K562 (cell line): ENCODE results near the gene TRAF3IP1. TPM values are rescaled to one million over a fixed set of nuclear protein-coding genes. Genes with fewer than 3 reads are reported as not detected.

Source experiments
- ATAC-seq: fragments of 200-7000 bp; cut with Tn5 transposase; 3 replicates; pipeline ENCODE4 v1.9.1; 2020; ENCODE audit warnings: moderate library complexity
- BruUV-seq: library from RNA; stranded (reverse); fragments of 400-500 nt; replicated peaks from 2 replicates; lab custom pipeline; 2021; lab: Mats Ljungman, UMichigan
- CTCF ChIA-PET: fragments of 300-600 bp; formaldehyde crosslinking; extraction: SDS; loops from one replicate; lab custom pipeline; 2021; ENCODE audit warnings: low intra/inter-chr PET ratio; lab: Yijun Ruan, JAX
- POLR2A ChIA-PET: fragments of 300-600, 350-650 bp; sonication (Branson Sonifier 250); formaldehyde crosslinking; extraction: SDS; loops from one replicate; lab custom pipeline; 2021; ENCODE audit warnings: antibody characterized with exemption, inconsistent platforms; lab: Yijun Ruan, JAX
- DNase-seq, 4 experiments: peaks; one replicate each; pipeline versions ENCODE4 v3.0.0 to v3.0.0-alpha.2; 2011 to 2018; ENCODE audit warnings: low spot score in 3 of 4, mixed read lengths in 3 of 4; ENCODE audit errors: extremely low read depth in 1 of 4
- FAIRE-seq: peaks from 2 replicates; lab custom pipeline; 2011; peaks lifted over from hg19 to GRCh38; lab: Jason Lieb, UNC
- H2AFZ ChIP-seq: 2 replicates; pipeline ENCODE4 v1.6.0; 2011; ENCODE audit warnings: low read depth, low read length, control low read depth, inconsistent platforms
- H3K27ac ChIP-seq: fragments of 200-600 bp; 3 replicates; pipeline ENCODE4 v1.8.0; 2011; ENCODE audit warnings: low read depth, mild to moderate bottlenecking, control low read depth, inconsistent platforms, low read length, moderate library complexity, mixed read lengths; ENCODE audit errors: extremely low read depth
- H3K27me3 ChIP-seq, 2 experiments: fragments of 300-600 bp in 1 of 2; 2 replicates in 1 of 2; 3 replicates in 1 of 2; pipeline versions ENCODE4 v1.6.0 to v1.8.0; 2011; ENCODE audit warnings: inconsistent platforms in 2 of 2, low read length in 2 of 2, mild to moderate bottlenecking in 1 of 2, mixed read lengths in 1 of 2, moderate library complexity in 1 of 2; ENCODE audit not compliant: control insufficient read depth in 2 of 2, insufficient read depth in 2 of 2
- H3K36me3 ChIP-seq: fragments of 300-600 bp; 3 replicates; pipeline ENCODE4 v1.8.0; 2011; ENCODE audit warnings: mild to moderate bottlenecking, low read length, inconsistent platforms; ENCODE audit not compliant: control insufficient read depth, insufficient read depth
- H3K4me1 ChIP-seq, 2 experiments: fragments of 200-600 bp in 1 of 2; replicated peaks in 1 of 2; 2 replicates in 1 of 2; 3 replicates in 1 of 2; pipeline versions ENCODE4 v1.5.1 to v1.8.0; 2011; ENCODE audit warnings: inconsistent platforms in 2 of 2, low read length in 2 of 2, mild to moderate bottlenecking in 1 of 2, mixed read lengths in 1 of 2, moderate library complexity in 1 of 2; ENCODE audit not compliant: control insufficient read depth in 2 of 2, insufficient read depth in 2 of 2
- H3K4me2 ChIP-seq: 2 replicates; pipeline ENCODE4 v1.6.1; 2011; ENCODE audit warnings: low read length, control low read depth, inconsistent platforms, mixed read lengths; ENCODE audit not compliant: insufficient read depth
- H3K4me3 ChIP-seq: fragments of 200-600 bp; sonication (generic), shearing (Covaris generic); 2 replicates; pipeline ENCODE4 v1.5.1; 2016; ENCODE audit warnings: control low read depth, inconsistent platforms
- H3K79me2 ChIP-seq: fragments of 200-600 bp; 3 replicates; pipeline ENCODE4 v1.8.0; 2011; ENCODE audit warnings: low read length, inconsistent platforms; ENCODE audit not compliant: control insufficient read depth, insufficient read depth
- H3K9ac ChIP-seq, 2 experiments: 2 replicates each; pipeline versions ENCODE4 v1.6.0 to v1.6.1; 2011; ENCODE audit warnings: low read depth in 2 of 2, low read length in 2 of 2, control low read depth in 1 of 2, inconsistent platforms in 1 of 2, mild to moderate bottlenecking in 1 of 2, mixed read lengths in 1 of 2; ENCODE audit not compliant: insufficient read depth in 1 of 2
- H3K9me1 ChIP-seq: one replicate; pipeline ENCODE4 v1.6.0; 2011; ENCODE audit warnings: inconsistent platforms, mild to moderate bottlenecking, low read length, moderate library complexity; ENCODE audit not compliant: control insufficient read depth, insufficient read depth
- H3K9me3 ChIP-seq: replicated peaks from 2 replicates; pipeline ENCODE4 v1.5.1; 2011; ENCODE audit warnings: low read depth, low read length, inconsistent platforms; ENCODE audit not compliant: control insufficient read depth, insufficient read depth
- H4K20me1 ChIP-seq: replicated peaks from 2 replicates; pipeline ENCODE4 v1.6.1; 2011; ENCODE audit warnings: low read length, inconsistent platforms, mixed read lengths; ENCODE audit not compliant: control insufficient read depth, insufficient read depth
- CREB3L1 ChIP-seq: fragments of 450-650 bp; IDR thresholded peaks from 2 replicates; pipeline ENCODE4 v1.6.1; 2014; ENCODE audit warnings: low read depth, mild to moderate bottlenecking, moderate library complexity, borderline replicate concordance
- HES1 ChIP-seq: fragments of 450-650 bp; IDR thresholded peaks from 2 replicates; pipeline ENCODE4 v1.6.1; 2016; ENCODE audit warnings: low read depth, mild to moderate bottlenecking, moderate library complexity
- KLF10 ChIP-seq: fragments of 250-450 bp; sonication (Bioruptor Pico); IDR thresholded peaks from 2 replicates; pipeline ENCODE4 v1.6.1; 2021; ENCODE audit warnings: matching md5 sums
- MTF1 ChIP-seq: fragments of 250-450 bp; sonication (Bioruptor Pico); IDR thresholded peaks from 2 replicates; pipeline ENCODE4 v1.9.0; 2021; ENCODE audit warnings: moderate library complexity, mild to moderate bottlenecking, inconsistent platforms, borderline replicate concordance
- OTX1 ChIP-seq: fragments of 450-650 bp; formaldehyde crosslinking; IDR thresholded peaks from 2 replicates; pipeline ENCODE4 v1.4.0; 2022; ENCODE audit warnings: mild to moderate bottlenecking
- POLR2AphosphoS2 ChIP-seq: IDR thresholded peaks from 2 replicates; pipeline ENCODE4 v1.6.1; 2012; ENCODE audit warnings: low read length, improper control_type of control experiment
- RB1 ChIP-seq: fragments of 450-650 bp; IDR thresholded peaks from 2 replicates; pipeline ENCODE4 v1.6.1; 2017; ENCODE audit warnings: low read depth, mild to moderate bottlenecking
- TCFL5 ChIP-seq: fragments of 250-450 bp; sonication (Bioruptor Pico); conservative IDR thresholded peaks from 2 replicates; pipeline ENCODE4 v1.6.1; 2021; ENCODE audit warnings: mild to moderate bottlenecking, moderate library complexity, matching md5 sums
- ZNF395 ChIP-seq: fragments of 200-800 bp; sonication (Bioruptor generic); IDR thresholded peaks from 2 replicates; pipeline ENCODE4 v1.6.1; 2017; ENCODE audit warnings: missing genetic modification characterization, missing compliant biosample characterization
- ZSCAN32 ChIP-seq: fragments of 450-650 bp; formaldehyde crosslinking; IDR thresholded peaks from 2 replicates; pipeline ENCODE4 v1.4.0; 2020; ENCODE audit warnings: mild to moderate bottlenecking, moderate library complexity
- WGBS: fragments of 100-300 bp; shearing (Covaris generic); methylation state at CpG from one replicate; pipeline ENCODE4 v1.1.6; 2016; ENCODE audit warnings: low coverage, mixed read lengths; ENCODE audit not compliant: insufficient coverage; ENCODE audit errors: missing lambda C conversion rate; 5-methylcytosine and 5-hydroxymethylcytosine counted together
- in situ Hi-C: fragments of 300-500 bp; cut with MboI; formaldehyde crosslinking; loops from 4 replicates; pipeline ENCODE4 v1.15.0; 2018; ENCODE audit warnings: inconsistent platforms, mixed read lengths
- intact Hi-C: fragments of 100-400 bp; cut with micrococcal nuclease; formaldehyde crosslinking; loops from 2 replicates; pipeline ENCODE4 v1.14.2; 2022
- polyA plus RNA-seq, 8 experiments: library from polyadenylated mRNA; depleted of rRNA in 4 of 8; stranded (reverse) in 5 of 8; unstranded in 3 of 8; fragments of >200 nt; fragmentation: Nextera tagmentation in 2 of 8; fragmentation: Illumina TruSeq in 1 of 8; extraction: Ambion mirVana in 2 of 8; extraction: Trizol in 1 of 8; gene quantifications; 2 replicates each; pipeline versions ENCODE4 v1.2.1 to v1.2.3, GENCODE V29; 2011 to 2014; ENCODE audit warnings: inconsistent platforms in 1 of 8, missing spikeins in 1 of 8
- total RNA-seq, 7 experiments: library from RNA; depleted of rRNA in 6 of 7; stranded (reverse); fragments of >200 nt in 6 of 7; fragmentation: Illumina TruSeq in 2 of 7; extraction: Trizol in 2 of 7; gene quantifications; 2 replicates each; pipeline versions ENCODE4 v1.2.1 to v1.2.3, GENCODE V29; 2011 to 2021; ENCODE audit warnings: low replicate concordance in 1 of 7

The TRAF3IP1 gene
- total and polyA plus RNA-seq, 9 of the 15 experiments (the other 6 are each of a cell fraction or from before 2014, with no cell fraction given) = 1.3 to 7.4 (median 3.4) TPM

GRCh38 chr2:238423561-238424312 lies 103.4 kb downstream of the TRAF3IP1 start (continued):
- no peak for TF ChIP-seq HES1

- Histone ChIP-seq H3K36me3 (peaks cover 6% of the 10 kb centered on the region; the same call in 1 of the 3 replicates), H3K9me3 (no peaks in the 10 kb centered on the region), H3K4me3 (no peak overlapping the region), H2AFZ (no peak overlapping the region), H4K20me1 (no peaks in the 10 kb centered on the region), H3K9ac (peak overlapping the region; percentile 13 to 50; a peak in 1 of 4 replicates), H3K27ac (peak overlapping the region; percentile 19), H3K79me2 (peaks cover 49% of the 10 kb centered on the region), H3K9me1 (no peaks in the 10 kb centered on the region), H3K27me3 (no peaks in the 10 kb centered on the region), H3K4me2 (peak overlapping the region; percentile 3; the same call in 1 of the 2 replicates), H3K4me1 (peaks cover 62 to 76% of the 10 kb centered on the region in 2 experiments)
- in situ Hi-C loops (no loop called here), intact Hi-C loops (no loop called here)
- no TSS peak for BruUV-seq
- FAIRE-seq (no peak), DNase-seq (no peak), ATAC-seq (no peak)
- POLR2A ChIA-PET = interaction anchor here (0.6 to 1.0 kb wide), 2 partner anchors 13 kb away, joined by 4 read pairs; no protein-coding TSS in a partner anchor
- WGBS = 93% methylated on average over 2 of the region's 3 CpGs
- TF ChIP-seq TCFL5 (no peak), ZNF395 (no peak), MTF1 (CRISPR knock-in tag) (no peak), POLR2AphosphoS2 (no peak), CREB3L1 (no peak), OTX1 (CRISPR knock-in tag) (no peak), ZSCAN32 (CRISPR knock-in tag) (no peak), KLF10 (CRISPR knock-in tag) (no peak), RB1 (no peak)
- CTCF ChIA-PET = no interaction called here
Measured at GRCh38 chr2:238424313-238424700, 104.0 kb downstream of the TRAF3IP1 start.
